ENCODE measurements around the gene GABBR2.

DNA sequence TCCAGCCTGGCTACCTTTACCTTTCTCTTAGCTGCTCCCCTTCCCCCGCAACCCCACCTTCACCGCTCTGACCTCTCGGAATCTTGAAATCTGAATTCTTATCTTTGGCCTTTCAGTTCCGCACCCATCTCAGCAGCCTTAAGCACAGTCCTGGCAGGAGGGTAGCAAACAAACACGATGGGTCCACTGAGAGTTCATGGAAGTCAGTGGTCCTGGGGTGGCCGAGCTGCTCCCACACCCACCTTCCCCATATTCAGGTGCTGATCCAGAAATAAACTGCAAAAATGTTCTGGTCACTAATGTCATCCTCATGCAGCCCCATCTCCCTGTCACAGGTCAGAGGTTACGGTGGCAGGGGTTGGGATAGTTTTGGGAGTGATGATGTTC, 393.7 kb downstream of the GABBR2 start:
- TF ChIP-seq, protein P1, sequence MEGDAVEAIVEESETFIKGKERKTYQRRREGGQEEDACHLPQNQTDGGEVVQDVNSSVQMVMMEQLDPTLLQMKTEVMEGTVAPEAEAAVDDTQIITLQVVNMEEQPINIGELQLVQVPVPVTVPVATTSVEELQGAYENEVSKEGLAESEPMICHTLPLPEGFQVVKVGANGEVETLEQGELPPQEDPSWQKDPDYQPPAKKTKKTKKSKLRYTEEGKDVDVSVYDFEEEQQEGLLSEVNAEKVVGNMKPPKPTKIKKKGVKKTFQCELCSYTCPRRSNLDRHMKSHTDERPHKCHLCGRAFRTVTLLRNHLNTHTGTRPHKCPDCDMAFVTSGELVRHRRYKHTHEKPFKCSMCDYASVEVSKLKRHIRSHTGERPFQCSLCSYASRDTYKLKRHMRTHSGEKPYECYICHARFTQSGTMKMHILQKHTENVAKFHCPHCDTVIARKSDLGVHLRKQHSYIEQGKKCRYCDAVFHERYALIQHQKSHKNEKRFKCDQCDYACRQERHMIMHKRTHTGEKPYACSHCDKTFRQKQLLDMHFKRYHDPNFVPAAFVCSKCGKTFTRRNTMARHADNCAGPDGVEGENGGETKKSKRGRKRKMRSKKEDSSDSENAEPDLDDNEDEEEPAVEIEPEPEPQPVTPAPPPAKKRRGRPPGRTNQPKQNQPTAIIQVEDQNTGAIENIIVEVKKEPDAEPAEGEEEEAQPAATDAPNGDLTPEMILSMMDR (IDR thresholded peaks at IDR 0.05): no peak
- TF ChIP-seq POLR2A (IDR thresholded peaks at IDR 0.05): no peak

All from breast epithelium (tissue), 3 donors.